Epidermal melanocyte (primary cell): ENCODE measurements around the gene FAM13A.

Experiments used
- DNase-seq: peaks from one replicate; pipeline ENCODE4 v3.0.0; 2011; ENCODE audit warnings: low spot score; ENCODE audit not compliant: insufficient read length

Gene FAM13A

GRCh38 chr4:88788895-88789294 lies 268.1 kb downstream of the FAM13A start:
- no peak for DNase-seq

- no peak for DNase-seq
These were observed 268.6 kb downstream of the FAM13A start for GRCh38 chr4:88788424-88788823.

- DNase-seq: no peak
These were observed 271.0 kb downstream of the FAM13A start for GRCh38 chr4:88786011-88786410.

- DNase-seq: no peak
These were observed 276.6 kb downstream of the FAM13A start for GRCh38 chr4:88780389-88780788.

- DNase-seq: no peak
These were observed 277.6 kb downstream of the FAM13A start for GRCh38 chr4:88779431-88779830.

- DNase-seq: no peak
These were observed 281.5 kb downstream of the FAM13A start for GRCh38 chr4:88775529-88775928.

GRCh38 chr4:88775026-88775425 lies 282.0 kb downstream of the FAM13A start:
- DNase-seq: no peak

GRCh38 chr4:88771883-88772450 lies 285.0 kb downstream of the FAM13A start:
- DNase-seq: no peak

GRCh38 chr4:88765729-88766128 lies 291.3 kb downstream of the FAM13A start:
- peak; percentile 40 for DNase-seq

GRCh38 chr4:88763075-88763474 lies 293.9 kb downstream of the FAM13A start:
- DNase-seq: no peak

- no peak for DNase-seq
These were observed 295.0 kb downstream of the FAM13A start for GRCh38 chr4:88761861-88762523.

GRCh38 chr4:88761342-88761741 lies 295.6 kb downstream of the FAM13A start:
- no peak for DNase-seq

GRCh38 chr4:88759895-88760290 lies 297.1 kb downstream of the FAM13A start:
- DNase-seq: no peak

- no peak for DNase-seq
These were observed 297.7 kb downstream of the FAM13A start for GRCh38 chr4:88759039-88759894.

- DNase-seq: no peak
These were observed 298.7 kb downstream of the FAM13A start for GRCh38 chr4:88758264-88758663.

- no peak for DNase-seq
These were observed 299.2 kb downstream of the FAM13A start for GRCh38 chr4:88757776-88758175.

GRCh38 chr4:88757067-88757466 lies 299.9 kb downstream of the FAM13A start:
- DNase-seq: no peak

- no peak for DNase-seq
These were observed 300.8 kb downstream of the FAM13A start for GRCh38 chr4:88756149-88756548.

- DNase-seq: no peak
These were observed 301.5 kb downstream of the FAM13A start for GRCh38 chr4:88755454-88755853.

GRCh38 chr4:88754796-88755195 lies 302.2 kb downstream of the FAM13A start:
- DNase-seq: no peak

GRCh38 chr4:88753658-88754571 lies 303.1 kb downstream of the FAM13A start:
- no peak for DNase-seq
